H9 (cell line): Measurements from ENCODE around the gene HSPA12A. TPM values are rescaled to one million over a fixed set of nuclear protein-coding genes. Genes with fewer than 3 reads are reported as not detected.
A peak's percentile ranks its signal among the peaks of the same experiment; 100 is the strongest.

ENCODE experiments used
- DNase-seq: peaks from one replicate; pipeline ENCODE4 v3.0.0-alpha.2; 2017
- H2AFZ ChIP-seq: one replicate; pipeline ENCODE4 v1.6.1; 2013; ENCODE audit warnings: mild to moderate bottlenecking, low read length, control low read depth, moderate library complexity
- H2AK5ac ChIP-seq: 2 replicates; pipeline ENCODE4 v1.6.1; 2013; ENCODE audit warnings: low read length, control low read depth, mixed read lengths; ENCODE audit not compliant: insufficient read length
- H2BK120ac ChIP-seq: one replicate; pipeline ENCODE4 v1.6.1; 2013; ENCODE audit warnings: low read depth, mild to moderate bottlenecking, low read length, control low read depth, inconsistent platforms; ENCODE audit not compliant: poor library complexity, severe bottlenecking
- H2BK12ac ChIP-seq: 2 replicates; pipeline ENCODE4 v1.6.1; 2013; ENCODE audit warnings: low read length, control low read depth, mixed read lengths, low read depth; ENCODE audit not compliant: insufficient read length
- H2BK15ac ChIP-seq: 2 replicates; pipeline ENCODE4 v1.6.1; 2013; ENCODE audit warnings: low read depth, low read length, control low read depth
- H2BK20ac ChIP-seq: one replicate; pipeline ENCODE4 v1.6.1; 2013; ENCODE audit warnings: low read depth, mild to moderate bottlenecking, low read length, control low read depth, inconsistent platforms; ENCODE audit not compliant: poor library complexity, severe bottlenecking
- H2BK5ac ChIP-seq: 2 replicates; pipeline ENCODE4 v1.6.1; 2013; ENCODE audit warnings: low read length, control low read depth, mixed read lengths; ENCODE audit not compliant: insufficient read length
- H3K14ac ChIP-seq: 2 replicates; pipeline ENCODE4 v1.6.1; 2013; ENCODE audit warnings: low read length, control low read depth; ENCODE audit not compliant: insufficient read depth
- H3K18ac ChIP-seq: 2 replicates; pipeline ENCODE4 v1.6.1; 2013; ENCODE audit warnings: low read depth, mild to moderate bottlenecking, mixed read lengths, low read length, control low read depth; ENCODE audit not compliant: insufficient read length
- H3K23ac ChIP-seq: 2 replicates; pipeline ENCODE4 v1.6.1; 2013; ENCODE audit warnings: low read length, control low read depth, mixed read lengths, low read depth; ENCODE audit not compliant: insufficient read length
- H3K23me2 ChIP-seq: 2 replicates; pipeline ENCODE4 v1.6.1; 2013; ENCODE audit warnings: low read depth, mild to moderate bottlenecking, mixed read lengths, low read length, control low read depth; ENCODE audit not compliant: insufficient read length, poor library complexity, severe bottlenecking
- H3K27ac ChIP-seq: 2 replicates; pipeline ENCODE4 v1.5.1; 2013; ENCODE audit warnings: low read length, control low read depth, mixed read lengths, low read depth; ENCODE audit not compliant: insufficient read length
- H3K27me3 ChIP-seq: 2 replicates; pipeline ENCODE4 v1.6.1; 2013; ENCODE audit warnings: low read length, control low read depth, inconsistent platforms; ENCODE audit not compliant: insufficient read depth
- H3K4ac ChIP-seq: 2 replicates; pipeline ENCODE4 v1.6.1; 2013; ENCODE audit warnings: low read depth, mild to moderate bottlenecking, control low read depth, inconsistent platforms, low read length, moderate library complexity
- H3K4me1 ChIP-seq: 2 replicates; pipeline ENCODE4 v1.6.1; 2013; ENCODE audit warnings: low read length, control low read depth, inconsistent platforms; ENCODE audit not compliant: insufficient read depth
- H3K4me2 ChIP-seq: 2 replicates; pipeline ENCODE4 v1.6.1; 2013; ENCODE audit warnings: low read length, control low read depth, mixed read lengths; ENCODE audit not compliant: insufficient read length, insufficient read depth
- H3K56ac ChIP-seq: 2 replicates; pipeline ENCODE4 v1.6.1; 2013; ENCODE audit warnings: low read depth, mild to moderate bottlenecking, mixed read lengths, low read length, control low read depth; ENCODE audit not compliant: insufficient read length
- H3K79me1 ChIP-seq: 2 replicates; pipeline ENCODE4 v1.6.1; 2013; ENCODE audit warnings: low read depth, mild to moderate bottlenecking, moderate library complexity, low read length, control low read depth, inconsistent platforms; ENCODE audit not compliant: insufficient read depth, poor library complexity, severe bottlenecking
- H3K79me2 ChIP-seq: 2 replicates; pipeline ENCODE4 v1.6.1; 2013; ENCODE audit warnings: low read length, control low read depth, inconsistent platforms; ENCODE audit not compliant: insufficient read depth
- H3K9ac ChIP-seq: 2 replicates; pipeline ENCODE4 v1.6.1; 2013; ENCODE audit warnings: low read length, control low read depth, mixed read lengths; ENCODE audit not compliant: insufficient read length; ENCODE audit errors: extremely low read depth
- H3K9me3 ChIP-seq: one replicate; pipeline ENCODE4 v1.6.1; 2013; ENCODE audit warnings: low read depth, low read length, inconsistent platforms; ENCODE audit not compliant: control insufficient read depth
- H3T11ph ChIP-seq: one replicate; pipeline ENCODE4 v1.6.1; 2013; ENCODE audit warnings: mild to moderate bottlenecking, low read length, control low read depth, inconsistent platforms
- H4K20me1 ChIP-seq: one replicate; pipeline ENCODE4 v1.6.1; 2013; ENCODE audit not compliant: control insufficient read depth, insufficient read length, insufficient read depth
- H4K5ac ChIP-seq: 2 replicates; pipeline ENCODE4 v1.6.1; 2013; ENCODE audit warnings: low read depth, mild to moderate bottlenecking, mixed read lengths, low read length, control low read depth; ENCODE audit not compliant: insufficient read length
- H4K8ac ChIP-seq: replicated peaks from 2 replicates; pipeline ENCODE4 v1.6.1; 2013; ENCODE audit warnings: low read length, control low read depth, mixed read lengths, low read depth; ENCODE audit not compliant: insufficient read length
- H4K91ac ChIP-seq: 2 replicates; pipeline ENCODE4 v1.6.1; 2013; ENCODE audit warnings: low read depth, mild to moderate bottlenecking, moderate library complexity, mixed read lengths, low read length, control low read depth; ENCODE audit not compliant: insufficient read length
- H3K27ac Mint-ChIP-seq, 3 experiments: 2 replicates in 2 of 3; 3 replicates in 1 of 3; pipeline ENCODE4 v1.8.0; 2020 to 2021; ENCODE audit warnings: mixed read lengths in 3 of 3, mild to moderate bottlenecking in 1 of 3, moderate library complexity in 1 of 3
- H3K27me3 Mint-ChIP-seq: 2 replicates; pipeline ENCODE4 v1.8.0; 2021; ENCODE audit warnings: low read depth, mild to moderate bottlenecking, moderate library complexity, mixed read lengths
- H3K36me3 Mint-ChIP-seq, 3 experiments: 2 replicates in 2 of 3; 3 replicates in 1 of 3; pipeline ENCODE4 v1.8.0; 2020 to 2021; ENCODE audit warnings: low read depth in 3 of 3, mixed read lengths in 3 of 3; ENCODE audit not compliant: insufficient read depth in 1 of 3
- H3K4me1 Mint-ChIP-seq, 2 experiments: 2 replicates each; pipeline ENCODE4 v1.8.0; 2020; ENCODE audit warnings: mixed read lengths in 2 of 2
- H3K4me3 Mint-ChIP-seq, 2 experiments: 2 replicates in 1 of 2; 3 replicates in 1 of 2; pipeline ENCODE4 v1.8.0; 2020 to 2021; ENCODE audit warnings: mild to moderate bottlenecking in 2 of 2, mixed read lengths in 2 of 2, moderate library complexity in 1 of 2
- H3K9me3 Mint-ChIP-seq, 2 experiments: 2 replicates in 1 of 2; 3 replicates in 1 of 2; pipeline ENCODE4 v1.8.0; 2020; ENCODE audit warnings: mild to moderate bottlenecking in 2 of 2, mixed read lengths in 2 of 2, moderate library complexity in 1 of 2
- CTCF ChIP-seq: fragments of 200-600 bp; sonication (generic); conservative IDR thresholded peaks from 3 replicates; pipeline ENCODE4 v1.8.0; 2021; ENCODE audit warnings: antibody characterized with exemption, mild to moderate bottlenecking
- WGBS: extraction: QIAGEN DNeasy Blood & Tissue Kit; methylation state at CpG from one replicate; pipeline ENCODE4 v1.1.7; 2013; ENCODE audit warnings: missing lambda C conversion rate, low lambda C conversion rate, mixed read lengths; ENCODE audit not compliant: insufficient read length; ENCODE audit errors: extremely low coverage; 5-methylcytosine and 5-hydroxymethylcytosine counted together
- total RNA-seq: library from RNA; stranded (reverse); gene quantifications from 2 replicates; pipeline ENCODE4 v1.2.1, GENCODE V29; 2021

HSPA12A gene
- total RNA-seq, 1 experiment from 2014 or later: 3.2 TPM

GRCh38 chr10:116659049-116659670, 83.2 kb downstream of the HSPA12A start:
- Histone ChIP-seq H3K4me2 (no peak overlapping the region), H2BK15ac (no peak overlapping the region), H3K4me1 (no peaks in the 10 kb centered on the region), H4K5ac (no peak overlapping the region), H3K79me2 (no peaks in the 10 kb centered on the region), H3K18ac (no peak overlapping the region), H4K91ac (no peak overlapping the region), H3K79me1 (no peaks in the 10 kb centered on the region), H3K23ac (no peak overlapping the region), H3K9me3 (no peaks in the 10 kb centered on the region), H3K4ac (no peak overlapping the region), H3K14ac (no peak overlapping the region), H4K8ac (no peak overlapping the region), H3K9ac (no peak overlapping the region), H2BK20ac (no peak overlapping the region), H2BK120ac (no peak overlapping the region), H2AK5ac (no peak overlapping the region), H3K27ac (no peak overlapping the region), H3T11ph (no peak overlapping the region), H2BK5ac (no peak overlapping the region), H2BK12ac (no peak overlapping the region), H4K20me1 (no peaks in the 10 kb centered on the region), H3K23me2 (no peaks in the 10 kb centered on the region), H2AFZ (no peak overlapping the region), H3K56ac (no peak overlapping the region), H3K27me3 (no peaks in the 10 kb centered on the region)
- H3K36me3 Mint-ChIP-seq: peaks cover 0 to 14% (median 13%) of the 10 kb centered on the region in 3 experiments; a peak in 5 of 7 replicates
- H3K4me3 Mint-ChIP-seq: no peak overlapping the region
- WGBS: no CpG with 5 or more reads among the region's 10 CpGs
- no peaks in the 10 kb centered on the region for H3K9me3 Mint-ChIP-seq
- H3K27me3 Mint-ChIP-seq: no peaks in the 10 kb centered on the region; the same call in 1 of the 2 replicates
- no peak for TF ChIP-seq CTCF
- DNase-seq: no peak
- peak overlapping the region in 1 of 3 experiments; percentile 36; a peak in 1 of 7 replicates for H3K27ac Mint-ChIP-seq
- H3K4me1 Mint-ChIP-seq: peaks cover 0 to 2% of the 10 kb centered on the region in 2 experiments; a peak in 2 of 4 replicates
